SK-MEL-5 (cell line): ENCODE results near the gene BTAF1. TPM values are rescaled to one million over a fixed set of nuclear protein-coding genes. Genes with fewer than 3 reads are reported as not detected.

ENCODE experiments used
- DNase-seq: peaks from one replicate; pipeline ENCODE4 v3.0.0-alpha.2; 2016; ENCODE audit warnings: low read depth, low spot score
- in situ Hi-C: cut with HindIII; loops from 2 replicates; pipeline ENCODE4 v1.10.0; 2016; ENCODE audit warnings: low sequenced_read_pairs, high pct_unique_total_duplicates, low pct_unique_long_range_greater_than_20kb
- small RNA-seq, 2 experiments: library from RNA; depleted of rRNA; stranded (forward); fragments of <200 nt; gene quantifications; one replicate each; pipeline ENCODE3, GENCODE V24; 2014
- total RNA-seq: library from RNA; depleted of rRNA; stranded (reverse); fragments of >200 nt; shearing (Covaris generic); gene quantifications from 2 replicates; pipeline ENCODE4 v1.2.3, GENCODE V29; 2014; rRNA removed

BTAF1 gene
- total RNA-seq, 1 experiment from 2014 or later = 24.6 TPM

GRCh38 chr10:92074126-92074887, 150.7 kb downstream of the BTAF1 start:
- peak; percentile 33 for DNase-seq
- in situ Hi-C loops = no loop called here

DNA sequence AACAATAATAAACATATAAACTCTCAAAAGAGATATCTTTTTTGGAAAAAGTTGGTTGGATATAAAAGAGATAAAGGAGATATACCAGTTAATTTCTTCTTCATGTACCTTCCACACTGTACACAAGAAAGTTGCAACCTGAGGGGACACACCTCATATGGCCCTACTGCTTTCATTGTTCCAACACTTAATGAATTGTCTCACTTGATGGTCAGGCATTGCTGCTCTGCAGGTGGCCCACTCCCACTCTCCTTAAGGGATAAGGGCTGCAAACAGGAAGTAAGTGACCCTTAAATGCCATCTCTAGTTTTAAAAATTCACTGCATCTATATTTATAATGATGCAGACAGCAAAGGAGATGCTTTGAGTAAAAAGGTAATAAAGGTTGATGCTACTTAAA, 152.3 kb downstream of the BTAF1 start:
- no peak for DNase-seq
- in situ Hi-C loops = no loop called here

DNA sequence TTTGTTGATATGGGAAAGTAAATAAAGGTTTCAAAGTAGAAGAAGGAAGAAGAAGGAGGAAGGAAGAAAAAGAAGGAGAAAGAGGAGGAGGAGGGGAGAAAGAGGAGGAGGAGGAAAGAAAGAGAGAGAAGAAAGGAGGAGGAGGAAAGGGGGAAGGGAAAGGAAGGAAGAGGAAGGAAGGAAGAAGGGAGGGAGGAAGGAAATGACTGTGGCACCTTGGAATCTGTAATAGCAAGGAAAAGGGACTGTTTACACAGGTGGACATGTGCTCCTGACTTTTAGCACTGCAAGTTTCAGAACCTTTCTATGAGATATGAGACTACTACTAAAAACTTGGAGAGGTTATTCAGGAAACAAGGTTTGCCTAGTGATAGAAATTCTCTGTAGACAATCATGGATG, 153.2 kb downstream of the BTAF1 start:
- DNase-seq = no peak
- in situ Hi-C loops = no loop called here

DNA sequence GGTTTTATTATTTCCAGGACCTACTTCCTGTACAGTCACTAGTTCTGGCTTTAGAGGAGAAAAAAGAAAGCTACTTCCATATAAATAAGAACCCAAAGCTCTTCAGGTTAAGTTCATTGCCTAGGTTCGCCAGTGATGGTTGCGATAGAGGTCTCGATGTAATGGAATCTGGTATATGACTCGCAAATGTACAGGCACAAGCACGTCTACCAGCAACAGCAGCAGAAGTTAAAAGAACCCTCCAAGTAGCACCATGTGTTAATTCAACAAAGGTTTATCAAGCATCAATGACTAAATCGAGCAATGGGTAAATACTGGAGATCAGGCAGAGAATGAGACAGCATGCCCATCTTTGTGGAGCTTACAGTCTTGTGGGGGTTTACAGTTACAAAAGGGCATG, 155.4 kb downstream of the BTAF1 start:
- in situ Hi-C loops = no loop called here
- no peak for DNase-seq

Small RNAs within 50 kb of the gene (small RNA-seq; reads per million reads assigned to genes)
- gene AL359198.2 (0 reads per million in 2 experiments), gene RF00402 (0 reads per million in 2 experiments)

Other genes with a start within 250 kb of the BTAF1 start
- gene TNKS2, start 125.3 kb upstream of the BTAF1 start, total RNA-seq = 34.3 and 34.4 TPM in 2 replicates
- 0.72 and 0.74 TPM in 2 replicates for gene FGFBP3, start 14.3 kb upstream of the BTAF1 start, total RNA-seq